Stimulated activated CD8-positive, alpha-beta memory T cell treated with anti-CD3 and anti-CD28 coated beads, Interleukin-15, amount 100 ng/mL, for 48 hours (primary cell): Measurements from ENCODE around the gene ZNF598.

ENCODE experiments used
- DNase-seq, 2 donors: peaks; one replicate each; pipeline ENCODE4 v3.0.0-alpha.2; 2020; ENCODE audit warnings: low read depth in 2 of 2

Gene ZNF598

GRCh38 chr16:2009791-2010510 lies at the start of gene ZNF598:
Gene ZNF598 (minus strand): TSS chr16:2009821.
- DNase-seq = peak; percentile 68 to 73

GRCh38 chr16:2058872-2059271 lies 49.3 kb upstream of the ZNF598 start:
- no peak for DNase-seq

- DNase-seq = no peak
Measured at GRCh38 chr16:2058420-2058819, 48.8 kb upstream of the ZNF598 start.

- no peak for DNase-seq
Measured at GRCh38 chr16:2057438-2057837, 47.8 kb upstream of the ZNF598 start.

- DNase-seq = no peak
Measured at GRCh38 chr16:2056681-2057407, 47.2 kb upstream of the ZNF598 start.

GRCh38 chr16:2056077-2056476 lies 46.5 kb upstream of the ZNF598 start:
- DNase-seq = no peak

GRCh38 chr16:2054543-2055245 lies 45.1 kb upstream of the ZNF598 start:
- no peak for DNase-seq

GRCh38 chr16:2053897-2054296 lies 44.3 kb upstream of the ZNF598 start:
- DNase-seq = no peak

GRCh38 chr16:2053211-2053610 lies 43.6 kb upstream of the ZNF598 start:
- DNase-seq = no peak

GRCh38 chr16:2048116-2048543 lies 38.5 kb upstream of the ZNF598 start:
- no peak for DNase-seq

- peak; percentile 93 to 96 for DNase-seq
Measured at GRCh38 chr16:2047330-2048115, 37.9 kb upstream of the ZNF598 start, which contains the start of the genes NTHL1 and TSC2. Gene NTHL1 (minus strand): TSS chr16:2047834. CDS start chr16:2047823, 11 bp downstream. Gene TSC2 (plus strand): TSS chr16:2047985. CDS start chr16:2048616, 631 bp downstream.

GRCh38 chr16:2046893-2047329 lies 37.3 kb upstream of the ZNF598 start:
- no peak for DNase-seq

- DNase-seq = no peak
Measured at GRCh38 chr16:2045965-2046892, 36.6 kb upstream of the ZNF598 start.

- no peak for DNase-seq
Measured at GRCh38 chr16:2044541-2044940, 34.9 kb upstream of the ZNF598 start.

GRCh38 chr16:2043667-2044451 lies 34.2 kb upstream of the ZNF598 start:
- DNase-seq = no peak

- no peak for DNase-seq
Measured at GRCh38 chr16:2042986-2043666, 33.5 kb upstream of the ZNF598 start.

GRCh38 chr16:2042171-2042985 lies 32.8 kb upstream of the ZNF598 start:
- DNase-seq = no peak
